GM18909 (cell line): ENCODE measurements around the gene TEX14.

Source experiments
- ATAC-seq: cut with Tn5 transposase; IDR thresholded peaks from one replicate; pipeline ENCODE4 v1.9.1; 2021; ENCODE audit warnings: mild to moderate bottlenecking; ENCODE audit not compliant: unreplicated experiment, poor library complexity

TEX14 gene

DNA sequence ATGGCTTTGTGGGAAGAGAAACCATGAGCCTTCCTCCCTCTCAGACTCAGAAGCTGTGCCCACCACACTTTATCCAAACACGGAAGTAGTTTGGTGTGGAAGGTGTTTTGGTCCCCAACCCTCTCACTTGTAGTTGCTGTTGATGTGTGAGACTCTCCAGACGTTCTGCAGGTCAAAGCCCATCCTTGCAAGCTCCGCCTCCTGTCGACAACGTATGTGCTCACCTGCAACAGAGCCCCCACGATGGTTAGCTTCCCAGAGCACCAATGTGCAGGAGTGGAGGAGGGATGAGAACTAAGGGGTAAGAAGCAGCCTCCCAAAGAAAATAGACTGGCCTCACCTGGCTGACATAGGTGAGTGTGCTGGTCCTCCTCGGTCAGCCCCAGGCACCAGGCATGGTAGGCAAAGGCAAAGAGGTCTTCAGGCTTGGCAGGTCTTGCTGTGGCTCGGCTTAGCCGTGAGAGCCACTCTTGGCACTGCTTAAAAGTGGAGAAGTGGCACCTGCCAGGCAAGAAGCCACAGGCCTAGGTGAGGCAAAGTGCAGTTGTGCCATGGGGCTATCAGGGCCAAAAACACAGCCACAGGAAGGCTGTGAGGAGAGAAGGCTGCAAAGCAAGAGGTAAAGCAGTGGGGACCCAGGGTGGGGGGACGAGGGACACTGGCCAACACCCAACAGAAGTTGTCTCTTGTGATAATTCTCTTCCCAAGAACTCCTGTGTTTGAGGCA is 183.3 kb downstream of the TEX14 start:
- no peak for ATAC-seq

DNA sequence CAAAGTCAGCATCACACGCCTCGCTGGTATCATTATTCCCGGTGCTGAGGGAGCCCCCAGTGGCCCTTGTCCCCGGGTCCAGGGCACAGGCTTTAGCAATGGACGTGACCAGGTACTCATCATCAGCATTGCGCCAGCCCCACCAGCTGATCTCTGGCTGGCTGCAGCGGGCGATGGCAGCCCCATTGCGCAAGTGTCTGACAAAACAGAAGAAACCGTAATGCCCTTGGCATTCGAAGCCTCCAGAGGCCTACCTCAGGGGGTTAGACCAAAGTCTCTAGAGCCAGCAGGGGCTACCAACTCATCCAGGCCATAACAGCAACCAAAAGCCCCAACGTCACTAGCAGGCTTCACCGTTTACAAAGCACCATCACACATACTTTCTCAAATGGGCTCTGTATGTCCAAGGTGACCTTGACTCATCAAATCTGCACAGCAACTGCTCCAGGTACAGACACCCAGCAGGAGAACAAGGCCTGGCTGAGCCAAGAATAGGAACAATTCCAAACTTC is 184.7 kb downstream of the TEX14 start:
- no peak for ATAC-seq
